ENCODE measurements around the gene CCDC138.

Gene CCDC138

GRCh38 chr2:108810993-108811957 is 24.7 kb downstream of the CCDC138 start:
- TF ChIP-seq ZNF274 (IDR thresholded peaks at IDR 0.05; ENCODE audit: low read depth, low read length) = no peak
- no peak overlapping the region for H3K4me3 ChIP-seq (ENCODE audit: low read length)

- no peak for TF ChIP-seq ZNF274 (IDR thresholded peaks at IDR 0.05; ENCODE audit: low read depth, low read length)
- H3K4me3 ChIP-seq (ENCODE audit: low read length) = no peak overlapping the region
These were observed 27.2 kb downstream of the CCDC138 start for GRCh38 chr2:108813732-108814131.

GRCh38 chr2:108820482-108820881 is 33.9 kb downstream of the CCDC138 start:
- no peak for TF ChIP-seq ZNF274 (IDR thresholded peaks at IDR 0.05; ENCODE audit: low read depth, low read length)
- no peak overlapping the region for H3K4me3 ChIP-seq (ENCODE audit: low read length)

GRCh38 chr2:108823286-108823685 is 36.7 kb downstream of the CCDC138 start:
- TF ChIP-seq ZNF274 (IDR thresholded peaks at IDR 0.05; ENCODE audit: low read depth, low read length) = no peak
- no peak overlapping the region for H3K4me3 ChIP-seq (ENCODE audit: low read length)

- no peak overlapping the region for H3K4me3 ChIP-seq (ENCODE audit: low read length)
These were observed 37.9 kb downstream of the CCDC138 start for GRCh38 chr2:108824316-108825070.

GRCh38 chr2:108825254-108825653 is 38.7 kb downstream of the CCDC138 start:
- TF ChIP-seq ZNF274 (IDR thresholded peaks at IDR 0.05; ENCODE audit: low read depth, low read length) = no peak
- no peak overlapping the region for H3K4me3 ChIP-seq (ENCODE audit: low read length)

More at GRCh38 chr2:108824316-108825070, 37.9 kb downstream of the CCDC138 start:
- TF ChIP-seq ZNF274 (IDR thresholded peaks at IDR 0.05; ENCODE audit: low read depth, low read length) = no peak

GRCh38 chr2:108825736-108826135 is 39.2 kb downstream of the CCDC138 start:
- TF ChIP-seq ZNF274 (IDR thresholded peaks at IDR 0.05; ENCODE audit: low read depth, low read length) = no peak

GRCh38 chr2:108829578-108830310 is 43.2 kb downstream of the CCDC138 start:
- H3K4me3 ChIP-seq (ENCODE audit: low read length) = no peak overlapping the region
- TF ChIP-seq ZNF274 (IDR thresholded peaks at IDR 0.05; ENCODE audit: low read depth, low read length) = no peak

More at GRCh38 chr2:108825736-108826135, 39.2 kb downstream of the CCDC138 start:
- H3K4me3 ChIP-seq (ENCODE audit: low read length) = no peak overlapping the region

- no peak for TF ChIP-seq ZNF274 (IDR thresholded peaks at IDR 0.05; ENCODE audit: low read depth, low read length)
- H3K4me3 ChIP-seq (ENCODE audit: low read length) = no peak overlapping the region
These were observed 46.6 kb downstream of the CCDC138 start for GRCh38 chr2:108833219-108833618.

GRCh38 chr2:108834620-108835019 is 48.0 kb downstream of the CCDC138 start:
- no peak for TF ChIP-seq ZNF274 (IDR thresholded peaks at IDR 0.05; ENCODE audit: low read depth, low read length)

GRCh38 chr2:108835040-108835439 is 48.5 kb downstream of the CCDC138 start:
- TF ChIP-seq ZNF274 (IDR thresholded peaks at IDR 0.05; ENCODE audit: low read depth, low read length) = no peak
- H3K4me3 ChIP-seq (ENCODE audit: low read length) = no peak overlapping the region

More at GRCh38 chr2:108834620-108835019, 48.0 kb downstream of the CCDC138 start:
- no peak overlapping the region for H3K4me3 ChIP-seq (ENCODE audit: low read length)

- no peak overlapping the region for H3K4me3 ChIP-seq (ENCODE audit: low read length)
- TF ChIP-seq ZNF274 (IDR thresholded peaks at IDR 0.05; ENCODE audit: low read depth, low read length) = no peak
These were observed 50.6 kb downstream of the CCDC138 start for GRCh38 chr2:108837198-108837597.

- no peak for TF ChIP-seq ZNF274 (IDR thresholded peaks at IDR 0.05; ENCODE audit: low read depth, low read length)
These were observed 54.9 kb downstream of the CCDC138 start for GRCh38 chr2:108841506-108841905.

GRCh38 chr2:108845923-108846322 is 59.4 kb downstream of the CCDC138 start:
- TF ChIP-seq ZNF274 (IDR thresholded peaks at IDR 0.05; ENCODE audit: low read depth, low read length) = no peak
- no peak overlapping the region for H3K4me3 ChIP-seq (ENCODE audit: low read length)

More at GRCh38 chr2:108841506-108841905, 54.9 kb downstream of the CCDC138 start:
- no peak overlapping the region for H3K4me3 ChIP-seq (ENCODE audit: low read length)
